GM12875 (cell line): ENCODE data around the gene PLEKHA5.

Source experiments
- H3K4me3 ChIP-seq: one replicate; pipeline ENCODE4 v1.5.1; 2011; ENCODE audit warnings: low read depth, low read length, control low read depth
- TF ChIP-seq, protein P1 (sequence below): IDR thresholded peaks from 2 replicates; pipeline ENCODE4 v1.5.1; 2011; ENCODE audit warnings: low read depth, mild to moderate bottlenecking, control low read depth, inconsistent platforms, low read length, moderate library complexity, borderline replicate concordance; ENCODE audit not compliant: insufficient read depth

Gene PLEKHA5

DNA sequence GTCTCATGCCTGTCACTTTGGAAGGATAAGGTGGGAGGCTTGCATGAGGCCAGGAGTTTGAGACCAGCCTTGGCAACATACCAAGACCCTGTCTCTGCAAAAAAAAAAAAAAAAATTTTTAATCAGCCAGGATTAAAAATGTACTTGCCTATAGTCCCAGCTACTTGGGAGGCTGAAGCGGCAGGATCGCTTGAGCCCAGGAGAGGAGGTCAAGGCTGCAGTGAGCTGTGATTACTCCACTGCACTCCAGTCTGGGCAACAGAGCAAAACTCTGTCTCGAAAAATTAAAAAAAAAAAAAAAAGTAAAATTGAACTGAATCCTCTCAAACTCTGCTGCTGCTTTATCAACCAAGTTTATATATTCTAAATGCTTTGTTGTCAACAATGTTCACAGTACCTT lies 181.6 kb downstream of the PLEKHA5 start:
- H3K4me3 ChIP-seq = no peak overlapping the region
- TF ChIP-seq, protein P1, sequence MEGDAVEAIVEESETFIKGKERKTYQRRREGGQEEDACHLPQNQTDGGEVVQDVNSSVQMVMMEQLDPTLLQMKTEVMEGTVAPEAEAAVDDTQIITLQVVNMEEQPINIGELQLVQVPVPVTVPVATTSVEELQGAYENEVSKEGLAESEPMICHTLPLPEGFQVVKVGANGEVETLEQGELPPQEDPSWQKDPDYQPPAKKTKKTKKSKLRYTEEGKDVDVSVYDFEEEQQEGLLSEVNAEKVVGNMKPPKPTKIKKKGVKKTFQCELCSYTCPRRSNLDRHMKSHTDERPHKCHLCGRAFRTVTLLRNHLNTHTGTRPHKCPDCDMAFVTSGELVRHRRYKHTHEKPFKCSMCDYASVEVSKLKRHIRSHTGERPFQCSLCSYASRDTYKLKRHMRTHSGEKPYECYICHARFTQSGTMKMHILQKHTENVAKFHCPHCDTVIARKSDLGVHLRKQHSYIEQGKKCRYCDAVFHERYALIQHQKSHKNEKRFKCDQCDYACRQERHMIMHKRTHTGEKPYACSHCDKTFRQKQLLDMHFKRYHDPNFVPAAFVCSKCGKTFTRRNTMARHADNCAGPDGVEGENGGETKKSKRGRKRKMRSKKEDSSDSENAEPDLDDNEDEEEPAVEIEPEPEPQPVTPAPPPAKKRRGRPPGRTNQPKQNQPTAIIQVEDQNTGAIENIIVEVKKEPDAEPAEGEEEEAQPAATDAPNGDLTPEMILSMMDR = no peak

DNA sequence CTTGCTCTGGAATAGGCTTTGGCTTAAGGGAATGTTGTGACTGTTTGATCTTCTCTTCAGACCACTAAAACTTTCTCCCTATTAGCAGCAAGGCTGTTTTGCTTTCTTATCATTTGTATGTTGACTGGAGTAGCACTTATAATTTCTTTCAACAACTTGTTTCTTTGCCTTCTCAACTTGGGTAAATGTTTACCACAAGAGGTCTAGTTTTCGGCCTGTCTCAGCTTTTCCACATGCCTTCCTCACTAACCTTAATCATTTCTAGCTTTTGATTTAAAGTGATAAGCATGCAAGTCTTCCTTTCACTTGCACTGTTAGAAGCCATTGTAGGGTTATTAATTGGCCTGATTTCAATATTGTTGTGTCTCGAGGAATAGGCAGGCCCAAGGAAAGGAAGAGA lies 183.1 kb downstream of the PLEKHA5 start:
- TF ChIP-seq, protein P1 = no peak

DNA sequence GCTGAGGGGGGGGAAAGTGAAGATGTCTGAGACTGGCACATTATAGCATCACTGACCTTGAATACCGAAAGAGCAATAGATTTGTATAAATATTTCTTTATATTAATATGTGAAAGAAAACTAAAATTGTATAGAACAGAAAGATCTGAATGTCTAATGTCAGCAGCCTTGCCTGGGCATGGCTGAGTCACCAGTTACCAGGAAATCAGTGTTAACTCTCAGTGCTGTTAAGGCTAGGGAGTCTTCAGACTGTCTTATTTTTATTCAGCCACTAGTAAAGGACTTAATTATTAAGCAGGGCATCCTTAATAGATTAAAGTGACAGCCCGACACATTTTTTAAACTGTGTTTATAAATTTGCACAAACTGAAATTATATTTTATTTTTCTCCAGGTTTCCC lies 186.9 kb downstream of the PLEKHA5 start:
- TF ChIP-seq, protein P1 = no peak

More for the DNA sequence above, 183.1 kb downstream of the PLEKHA5 start:
- no peak overlapping the region for H3K4me3 ChIP-seq

DNA sequence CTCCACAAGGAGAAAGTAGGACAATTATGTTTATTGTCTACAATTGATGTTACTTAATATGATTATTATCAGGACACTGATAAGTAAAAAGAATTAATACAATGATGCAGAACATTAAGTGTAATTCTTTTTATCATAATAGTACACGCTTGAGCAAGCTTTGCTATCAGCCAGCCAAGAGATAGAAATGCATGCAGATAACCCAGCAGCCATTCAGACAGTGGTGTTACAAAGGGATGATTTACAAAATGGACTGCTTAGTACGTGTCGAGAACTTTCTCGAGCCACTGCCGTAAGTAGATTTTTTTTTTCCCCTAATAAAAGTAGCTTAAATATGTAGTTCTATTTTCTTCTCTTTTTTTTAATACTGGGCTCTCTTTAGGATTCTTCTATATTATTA lies 192.8 kb downstream of the PLEKHA5 start:
- TF ChIP-seq, protein P1 = no peak
- H3K4me3 ChIP-seq = no peak overlapping the region

More for the DNA sequence above, 186.9 kb downstream of the PLEKHA5 start:
- H3K4me3 ChIP-seq = no peak overlapping the region

DNA sequence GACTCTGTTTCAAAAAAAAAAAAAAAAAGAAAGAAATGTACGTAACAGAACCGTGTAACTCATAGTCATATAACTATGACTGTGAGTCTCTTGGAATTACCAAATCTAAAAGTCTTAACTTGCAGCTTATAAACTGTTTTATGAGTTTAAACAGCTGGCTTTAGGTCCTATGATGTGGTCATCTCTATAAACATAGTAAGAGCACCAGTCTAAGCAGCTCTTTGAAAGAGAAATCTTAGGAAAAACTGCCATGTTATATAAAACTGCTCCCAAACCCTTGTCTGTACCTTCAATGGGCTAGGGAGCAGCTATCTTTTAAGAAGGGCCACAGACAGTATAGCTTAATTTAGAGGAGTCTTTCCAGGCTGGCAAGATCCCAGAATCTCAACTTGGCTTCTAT lies 194.3 kb downstream of the PLEKHA5 start:
- TF ChIP-seq, protein P1 = no peak
- no peak overlapping the region for H3K4me3 ChIP-seq

DNA sequence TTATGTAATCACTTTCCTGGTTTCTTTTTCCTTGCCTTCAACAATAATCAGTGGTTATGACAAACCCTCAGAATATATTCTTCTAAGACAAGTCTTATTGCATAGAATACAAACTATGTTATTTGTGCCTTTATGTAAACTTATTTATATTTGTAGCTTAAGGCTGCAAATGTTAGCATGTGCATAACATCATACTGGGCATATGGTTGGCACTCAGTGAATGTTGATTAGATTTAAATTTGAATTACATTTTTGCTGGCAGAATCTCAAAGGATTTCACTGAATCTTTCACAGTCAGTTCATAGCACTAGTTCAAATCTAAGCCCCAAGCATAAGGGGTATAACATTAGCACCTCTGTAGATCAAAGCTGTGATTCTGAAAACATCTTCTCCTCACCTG lies 196.6 kb downstream of the PLEKHA5 start:
- TF ChIP-seq, protein P1 = no peak

DNA sequence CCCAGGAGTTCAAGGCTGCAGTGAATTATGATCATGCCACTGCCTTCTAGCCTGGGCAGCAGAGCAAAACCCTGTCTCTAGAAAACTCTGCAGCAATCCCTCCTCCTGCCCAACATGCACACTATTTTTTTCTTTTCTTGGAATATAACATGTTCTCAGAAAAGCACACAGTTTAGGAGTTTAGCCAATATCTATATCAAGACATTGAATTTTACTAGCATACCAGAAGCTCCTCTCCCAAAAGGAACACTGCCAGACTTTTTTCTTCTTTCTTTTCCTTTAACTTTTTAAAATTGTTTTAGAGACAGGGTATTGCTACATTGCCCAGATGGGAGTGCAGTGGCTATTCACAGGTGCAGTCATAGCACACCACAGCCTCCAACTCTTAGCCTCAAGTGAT lies 202.7 kb downstream of the PLEKHA5 start:
- no peak overlapping the region for H3K4me3 ChIP-seq
- TF ChIP-seq, protein P1 = no peak

More for the DNA sequence above, 196.6 kb downstream of the PLEKHA5 start:
- H3K4me3 ChIP-seq = no peak overlapping the region
